ENCODE results near the gene SLC38A7.

The SLC38A7 gene

GRCh38 chr16:58656899-58657298 lies 27.7 kb downstream of the SLC38A7 start:
- TF ChIP-seq CTCF (IDR thresholded peaks at IDR 0.05; ENCODE audit: insufficient read depth, low read depth, low read length, missing control alignments) = no peak
- DNase-seq (ENCODE audit: low read depth) = no peak
- H3K4me3 ChIP-seq (ENCODE audit: low read depth, low read length) = no peak overlapping the region

- DNase-seq (ENCODE audit: low read depth) = no peak
- TF ChIP-seq CTCF (IDR thresholded peaks at IDR 0.05; ENCODE audit: insufficient read depth, low read depth, low read length, missing control alignments) = no peak
- H3K4me3 ChIP-seq (ENCODE audit: low read depth, low read length) = no peak overlapping the region
Measured at GRCh38 chr16:58655215-58655596, 29.4 kb downstream of the SLC38A7 start.

- DNase-seq (ENCODE audit: low read depth) = no peak
- H3K4me3 ChIP-seq (ENCODE audit: low read depth, low read length) = no peak overlapping the region
- no peak for TF ChIP-seq CTCF (IDR thresholded peaks at IDR 0.05; ENCODE audit: insufficient read depth, low read depth, low read length, missing control alignments)
Measured at GRCh38 chr16:58654560-58655214, 29.9 kb downstream of the SLC38A7 start.

GRCh38 chr16:58652741-58653140 lies 31.8 kb downstream of the SLC38A7 start:
- H3K4me3 ChIP-seq (ENCODE audit: low read depth, low read length) = no peak overlapping the region
- TF ChIP-seq CTCF (IDR thresholded peaks at IDR 0.05; ENCODE audit: insufficient read depth, low read depth, low read length, missing control alignments) = no peak
- no peak for DNase-seq (ENCODE audit: low read depth)

- no peak overlapping the region for H3K4me3 ChIP-seq (ENCODE audit: low read depth, low read length)
- no peak for TF ChIP-seq CTCF (IDR thresholded peaks at IDR 0.05; ENCODE audit: insufficient read depth, low read depth, low read length, missing control alignments)
- DNase-seq (ENCODE audit: low read depth) = no peak
Measured at GRCh38 chr16:58651965-58652348, 32.6 kb downstream of the SLC38A7 start.

GRCh38 chr16:58649707-58650106 lies 34.9 kb downstream of the SLC38A7 start:
- no peak for TF ChIP-seq CTCF (IDR thresholded peaks at IDR 0.05; ENCODE audit: insufficient read depth, low read depth, low read length, missing control alignments)
- no peak overlapping the region for H3K4me3 ChIP-seq (ENCODE audit: low read depth, low read length)
- DNase-seq (ENCODE audit: low read depth) = no peak

GRCh38 chr16:58647107-58647506 lies 37.5 kb downstream of the SLC38A7 start:
- TF ChIP-seq CTCF (IDR thresholded peaks at IDR 0.05; ENCODE audit: insufficient read depth, low read depth, low read length, missing control alignments) = no peak

More at GRCh38 chr16:58647107-58647506, 37.5 kb downstream of the SLC38A7 start:
- no peak overlapping the region for H3K4me3 ChIP-seq (ENCODE audit: low read depth, low read length)
- DNase-seq (ENCODE audit: low read depth) = no peak
